Adipocyte (in vitro differentiated cells): ENCODE data around the gene COL1A2.
A peak's percentile ranks its signal among the peaks of the same experiment; 100 is the strongest.

Experiments used
- DNase-seq: peaks from one replicate; pipeline ENCODE4 v3.0.0-alpha.2; 2015; ENCODE audit warnings: low read depth
- H3K27me3 ChIP-seq: replicated peaks from 2 replicates; pipeline ENCODE4 v1.7.0; 2013; ENCODE audit warnings: mild to moderate bottlenecking, low read length, moderate library complexity; ENCODE audit not compliant: control insufficient read depth, insufficient read depth
- H3K36me3 ChIP-seq: 2 replicates; pipeline ENCODE4 v1.7.0; 2013; ENCODE audit warnings: low read length, mild to moderate bottlenecking, moderate library complexity; ENCODE audit not compliant: control insufficient read depth, insufficient read depth, severe bottlenecking
- H3K4me1 ChIP-seq: 2 replicates; pipeline ENCODE4 v1.7.0; 2013; ENCODE audit warnings: mild to moderate bottlenecking, low read length, moderate library complexity; ENCODE audit not compliant: control insufficient read depth, insufficient read depth
- H3K4me3 ChIP-seq: 2 replicates; pipeline ENCODE4 v1.7.0; 2013; ENCODE audit warnings: mild to moderate bottlenecking, low read length, moderate library complexity
- H3K9ac ChIP-seq: 2 replicates; pipeline ENCODE4 v1.7.0; 2013; ENCODE audit warnings: mild to moderate bottlenecking, low read length, moderate library complexity
- H3K9me3 ChIP-seq: 2 replicates; pipeline ENCODE4 v1.7.0; 2013; ENCODE audit warnings: mild to moderate bottlenecking, low read length, moderate library complexity; ENCODE audit not compliant: control insufficient read depth

COL1A2 gene

DNA sequence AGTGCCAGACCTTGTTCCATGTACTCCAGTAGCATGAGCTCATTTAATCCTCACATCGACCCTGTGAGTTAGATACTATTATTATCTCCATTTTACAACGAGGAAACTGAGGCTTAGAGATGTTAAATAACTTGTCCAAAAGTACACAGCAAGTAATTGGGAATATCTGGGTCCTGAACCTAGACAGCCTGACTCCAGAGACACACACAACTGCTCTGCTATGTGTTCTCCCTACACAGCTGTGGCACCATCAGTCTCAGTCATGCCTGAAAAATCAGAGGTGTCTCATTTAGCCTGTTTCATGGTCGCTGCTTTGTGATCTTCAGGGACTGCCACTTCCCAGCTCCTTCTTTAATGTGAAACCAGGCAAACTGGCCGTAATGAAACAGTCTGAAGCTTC, 56.5 kb downstream of the COL1A2 start:
- no peaks in the 10 kb centered on the region for H3K36me3 ChIP-seq
- no peak overlapping the region for H3K9ac ChIP-seq
- peaks cover 5% of the 10 kb centered on the region for H3K9me3 ChIP-seq
- no peak for DNase-seq
- no peak overlapping the region for H3K4me3 ChIP-seq
- H3K4me1 ChIP-seq: no peaks in the 10 kb centered on the region
- no peaks in the 10 kb centered on the region for H3K27me3 ChIP-seq

DNA sequence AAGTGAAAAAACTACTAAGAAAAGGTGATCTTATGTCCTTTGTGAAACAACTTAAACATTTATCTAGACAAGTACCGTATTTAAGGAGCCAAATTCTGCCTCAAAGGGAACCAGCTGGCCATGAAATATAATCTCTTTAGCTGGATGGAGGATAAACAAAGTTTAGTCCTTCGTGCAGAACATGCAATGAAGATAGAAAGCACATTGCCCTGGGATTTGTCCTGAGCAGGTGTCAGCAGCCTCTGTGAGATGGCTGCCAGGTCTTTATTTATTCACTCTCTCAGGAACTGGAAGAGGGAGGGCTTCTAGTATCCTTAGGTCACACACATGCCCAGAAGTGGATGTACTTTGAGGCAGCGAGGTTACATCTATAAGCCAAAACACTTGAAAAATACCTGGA, 57.5 kb downstream of the COL1A2 start:
- H3K27me3 ChIP-seq: no peaks in the 10 kb centered on the region
- peak; percentile 2 for DNase-seq

DNA sequence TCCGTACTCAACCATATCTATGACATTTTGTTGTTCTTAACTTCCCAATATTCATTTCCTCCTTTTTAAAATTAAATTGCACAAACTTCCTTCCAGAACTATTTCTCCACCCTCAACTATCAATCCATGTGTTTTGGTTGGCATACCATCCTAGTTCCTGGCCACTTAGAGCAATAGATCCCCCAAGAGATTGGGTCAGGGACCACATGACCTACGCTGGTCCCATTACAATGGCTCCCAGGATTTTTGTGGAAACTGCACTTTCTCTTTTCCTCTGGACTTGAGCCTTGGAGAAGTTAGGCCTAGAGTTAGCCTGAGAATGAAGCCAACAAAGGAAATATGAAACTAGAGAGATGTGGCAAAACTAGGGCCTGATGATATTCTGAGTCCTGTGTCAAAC, 59.2 kb downstream of the COL1A2 start:
- DNase-seq: no peak
- Histone ChIP-seq H3K9ac (no peak overlapping the region), H3K36me3 (no peaks in the 10 kb centered on the region), H3K4me3 (no peak overlapping the region), H3K4me1 (no peaks in the 10 kb centered on the region), H3K9me3 (peaks cover under 1% of the 10 kb centered on the region), H3K27me3 (no peaks in the 10 kb centered on the region)

More for the DNA sequence above, 57.5 kb downstream of the COL1A2 start:
- no peak overlapping the region for H3K9ac ChIP-seq
- no peak overlapping the region for H3K4me3 ChIP-seq
- H3K4me1 ChIP-seq: no peaks in the 10 kb centered on the region
- H3K36me3 ChIP-seq: no peaks in the 10 kb centered on the region
- H3K9me3 ChIP-seq: peaks cover 5% of the 10 kb centered on the region

GRCh38 chr7:94458041-94458440, 63.3 kb downstream of the COL1A2 start:
- H3K36me3 ChIP-seq: no peaks in the 10 kb centered on the region
- no peak for DNase-seq
- no peaks in the 10 kb centered on the region for H3K9me3 ChIP-seq
- no peak overlapping the region for H3K9ac ChIP-seq
- no peak overlapping the region for H3K4me3 ChIP-seq
- no peaks in the 10 kb centered on the region for H3K4me1 ChIP-seq
- H3K27me3 ChIP-seq: no peaks in the 10 kb centered on the region

DNA sequence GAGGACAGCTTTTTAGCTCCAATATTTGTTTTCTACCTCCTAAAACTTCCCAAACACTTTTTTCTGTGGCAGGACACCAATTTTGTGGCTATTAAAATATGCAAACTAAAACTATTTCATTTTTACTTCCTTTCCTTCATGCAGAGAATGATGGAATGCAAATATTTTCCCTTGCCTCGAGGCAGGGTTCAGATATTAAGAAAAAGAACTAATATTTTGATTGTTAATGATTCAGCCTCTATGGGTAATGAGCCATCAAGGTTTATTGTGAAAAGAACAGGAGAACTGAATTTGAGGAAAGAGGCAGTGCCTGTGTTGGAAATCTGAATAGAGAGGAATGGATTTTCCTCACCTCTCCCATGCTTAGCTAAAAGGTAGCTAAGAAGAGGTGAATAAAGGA, 71.8 kb downstream of the COL1A2 start:
- Histone ChIP-seq H3K9ac (no peak overlapping the region), H3K9me3 (peaks cover 5% of the 10 kb centered on the region), H3K4me1 (no peaks in the 10 kb centered on the region), H3K27me3 (no peaks in the 10 kb centered on the region), H3K4me3 (no peak overlapping the region), H3K36me3 (no peaks in the 10 kb centered on the region)
- DNase-seq: no peak

- no peak overlapping the region for H3K9ac ChIP-seq
- DNase-seq: no peak
- H3K4me3 ChIP-seq: no peak overlapping the region
- H3K9me3 ChIP-seq: peaks cover 16% of the 10 kb centered on the region
- no peaks in the 10 kb centered on the region for H3K36me3 ChIP-seq
- H3K27me3 ChIP-seq: no peaks in the 10 kb centered on the region
- no peaks in the 10 kb centered on the region for H3K4me1 ChIP-seq
Observed at GRCh38 chr7:94471604-94472003, 76.9 kb downstream of the COL1A2 start.

DNA sequence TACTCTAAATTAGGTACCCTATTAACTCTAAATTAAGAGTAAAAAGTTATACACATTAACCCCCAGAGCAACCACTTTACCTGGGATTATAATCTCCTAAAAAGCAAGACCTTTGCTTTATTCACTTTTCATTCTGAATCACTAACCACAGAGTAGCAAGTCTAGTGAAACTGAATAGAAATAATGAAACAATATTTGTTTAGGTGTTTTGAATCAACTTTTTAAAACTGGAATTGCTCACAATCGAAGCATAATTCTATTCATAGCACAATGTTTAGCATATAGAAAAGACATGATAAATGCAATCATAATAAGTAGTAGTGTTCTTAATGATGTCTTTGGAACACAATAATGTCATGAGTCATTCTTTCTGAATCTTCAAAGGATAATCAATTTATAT, 77.9 kb downstream of the COL1A2 start:
- H3K9me3 ChIP-seq: peaks cover 16% of the 10 kb centered on the region
- no peak overlapping the region for H3K4me3 ChIP-seq
- no peaks in the 10 kb centered on the region for H3K36me3 ChIP-seq
- no peaks in the 10 kb centered on the region for H3K4me1 ChIP-seq
- no peaks in the 10 kb centered on the region for H3K27me3 ChIP-seq
- DNase-seq: no peak
- no peak overlapping the region for H3K9ac ChIP-seq

DNA sequence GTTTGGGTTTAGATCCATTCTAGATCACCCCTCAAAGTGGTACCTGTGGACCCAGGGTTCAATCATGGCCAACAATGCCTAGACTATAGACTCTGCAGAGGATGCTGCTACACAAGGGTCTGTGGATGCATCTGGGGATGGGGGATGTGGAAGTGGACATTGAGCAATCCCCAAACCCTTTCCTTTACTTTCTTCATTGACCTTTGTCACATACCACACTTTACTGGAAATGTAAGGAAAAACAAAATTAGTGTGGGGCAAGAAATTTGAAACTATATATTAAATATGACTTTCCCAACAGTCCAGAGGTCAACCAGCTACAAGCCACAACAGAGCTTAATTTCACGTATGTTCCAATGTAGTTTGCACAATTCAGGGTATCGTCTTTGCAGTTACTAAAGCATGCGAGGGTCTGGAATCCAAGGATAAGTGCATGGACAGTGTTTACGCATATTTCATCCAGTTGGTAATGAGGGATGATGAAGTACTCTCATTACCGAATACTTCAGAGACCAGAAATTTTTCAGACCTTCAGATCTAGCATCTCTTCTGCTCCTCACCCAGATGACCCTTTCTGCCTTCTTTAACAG, 81.7 kb downstream of the COL1A2 start:
- Histone ChIP-seq H3K27me3 (no peaks in the 10 kb centered on the region), H3K4me3 (no peak overlapping the region), H3K4me1 (no peaks in the 10 kb centered on the region), H3K9me3 (peaks cover 11% of the 10 kb centered on the region), H3K36me3 (no peaks in the 10 kb centered on the region), H3K9ac (no peak overlapping the region)
- DNase-seq: no peak

DNA sequence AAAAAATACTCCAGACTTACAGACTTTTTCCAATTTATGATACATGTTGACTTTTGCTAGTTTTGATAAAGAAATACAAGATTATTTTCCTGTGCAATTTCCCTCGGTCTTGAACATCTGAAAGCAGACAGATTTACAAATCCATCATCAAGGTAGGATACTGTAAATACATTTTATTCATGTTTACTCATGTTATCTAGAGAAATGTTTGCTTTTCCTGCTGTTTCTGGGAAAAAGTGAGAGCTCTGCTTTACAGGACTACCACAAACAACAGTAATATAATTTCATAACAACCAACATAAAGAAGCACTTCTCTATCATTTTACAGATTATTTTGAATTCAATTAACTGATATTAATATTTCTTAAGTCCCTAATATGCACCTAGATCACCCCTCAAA, 83.2 kb downstream of the COL1A2 start:
- Histone ChIP-seq H3K9me3 (no peaks in the 10 kb centered on the region), H3K36me3 (no peaks in the 10 kb centered on the region), H3K27me3 (no peaks in the 10 kb centered on the region), H3K4me3 (no peak overlapping the region), H3K9ac (no peak overlapping the region), H3K4me1 (no peaks in the 10 kb centered on the region)
- no peak for DNase-seq

DNA sequence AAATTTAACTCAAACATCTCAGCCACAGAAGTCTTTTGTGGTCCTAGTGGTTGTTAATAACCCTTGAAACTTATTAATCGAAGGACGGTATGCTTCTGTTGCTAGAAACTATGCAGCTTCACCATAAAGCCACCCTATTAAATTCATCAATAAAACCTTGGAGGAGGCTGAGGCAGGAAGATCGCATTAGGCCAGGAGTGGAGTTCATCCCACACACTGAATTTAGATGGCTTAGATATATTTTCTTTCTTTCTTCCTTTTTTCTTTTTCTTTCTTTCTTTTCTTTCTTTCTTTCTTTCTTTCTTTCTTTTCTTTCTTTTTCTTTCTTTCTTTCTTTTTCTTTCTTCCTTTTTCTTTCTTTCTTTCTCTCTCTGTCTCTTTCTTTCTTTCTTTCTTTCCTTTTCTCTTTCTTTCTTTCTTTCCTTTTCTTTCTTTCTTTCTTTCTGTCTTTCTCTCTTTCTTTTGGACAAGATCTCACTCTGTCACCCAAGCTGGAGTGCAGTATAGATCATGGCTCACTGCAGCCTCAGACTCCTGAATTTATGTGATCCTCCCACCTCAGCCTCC, 84.0 kb downstream of the COL1A2 start:
- Histone ChIP-seq H3K4me1 (no peaks in the 10 kb centered on the region), H3K9ac (no peak overlapping the region), H3K9me3 (no peaks in the 10 kb centered on the region), H3K27me3 (no peaks in the 10 kb centered on the region), H3K36me3 (no peaks in the 10 kb centered on the region), H3K4me3 (no peak overlapping the region)
- DNase-seq: no peak
